SIG-M5 treated with dmso at 0.1 percent for 504 hours (cell line): ENCODE measurements around the gene STMN3.
"Not testable (repeated sequence)": the region's sequence is repeated elsewhere in the genome, so short reads cannot be mapped to it uniquely, and the experiment has no call there.

Experiments
- DNase-seq: peaks from one replicate; lab custom pipeline; 2025; ENCODE audit not compliant: unreplicated experiment; lab: John Stamatoyannopoulos, UW

The STMN3 gene

DNA sequence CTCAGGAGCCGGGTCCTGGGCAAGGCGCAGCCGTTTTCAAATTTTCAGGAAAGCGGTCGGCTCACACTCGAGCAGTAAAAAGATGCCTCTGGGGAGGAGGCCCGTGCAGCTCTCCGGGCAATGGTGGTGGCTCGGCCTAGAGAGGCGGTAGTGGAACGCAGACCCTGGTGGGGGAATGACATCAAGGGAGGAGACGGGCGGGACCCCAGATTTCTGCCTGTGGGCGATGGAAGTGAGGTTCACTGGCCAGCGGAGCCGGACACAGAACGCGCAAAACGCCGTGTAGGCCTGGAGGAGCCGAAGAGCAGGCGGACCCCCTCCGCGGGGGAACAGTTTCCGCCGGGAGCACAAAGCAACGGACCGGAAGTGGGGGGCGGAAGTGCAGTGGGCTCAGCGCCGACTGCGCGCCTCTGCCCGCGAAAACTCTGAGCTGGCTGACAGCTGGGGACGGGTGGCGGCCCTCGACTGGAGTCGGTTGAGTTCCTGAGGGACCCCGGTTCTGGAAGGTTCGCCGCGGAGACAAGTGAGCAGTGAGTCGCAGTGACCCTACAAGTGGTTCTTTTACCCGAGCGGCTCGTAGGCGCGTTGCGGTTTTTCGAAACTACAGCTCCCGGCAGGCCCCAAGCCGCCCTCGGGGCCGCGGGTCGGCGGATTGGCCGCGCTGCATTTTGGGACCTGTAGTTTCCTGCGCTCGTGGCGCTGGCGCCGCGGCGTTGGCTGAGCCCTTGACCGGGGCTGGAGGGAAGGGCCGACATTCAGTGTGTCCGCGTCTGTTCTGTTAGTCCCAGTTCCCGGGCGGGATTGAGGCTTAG lies 4.9 kb upstream of the STMN3 start, which contains the start of gene RTEL1:
RTEL1 (plus strand) TSS at position 376 of the 812 bp plus-strand sequence. CDS start 1,091 bp downstream, outside the sequence.
- DNase-seq, result peak; percentile 83

DNA sequence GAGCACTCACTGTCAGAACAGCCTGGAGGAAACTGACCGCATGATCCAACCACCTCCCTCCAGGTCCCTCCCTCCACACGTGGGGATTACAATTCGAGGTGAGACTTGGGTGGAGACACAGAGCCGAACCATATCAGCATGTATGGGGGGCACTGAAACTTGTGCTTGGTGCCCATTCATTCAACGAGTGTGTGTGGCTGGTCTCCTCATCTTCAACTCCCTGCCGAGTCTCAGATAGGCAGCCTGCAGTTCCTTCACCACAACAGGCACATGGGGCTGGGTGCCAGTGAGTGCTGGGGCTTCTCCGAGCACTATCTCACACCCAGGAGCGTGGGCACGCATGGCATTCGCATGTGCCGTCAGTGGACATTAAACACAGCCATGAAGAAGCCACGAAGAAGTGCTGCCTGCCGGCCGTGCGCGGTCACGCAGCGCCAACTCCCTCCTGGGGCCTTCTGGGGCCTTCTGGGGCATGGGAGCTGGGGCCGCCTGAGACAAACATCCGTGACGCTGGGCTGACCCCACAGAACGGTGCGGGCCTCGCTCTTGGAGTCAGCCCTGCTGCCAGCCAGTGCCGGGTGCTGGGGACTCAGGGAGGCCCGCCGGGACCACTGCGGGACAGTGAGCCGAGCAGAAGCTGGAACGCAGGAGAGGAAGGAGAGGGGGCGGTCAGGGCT lies 4.2 kb upstream of the STMN3 start:
- no peak for DNase-seq

DNA sequence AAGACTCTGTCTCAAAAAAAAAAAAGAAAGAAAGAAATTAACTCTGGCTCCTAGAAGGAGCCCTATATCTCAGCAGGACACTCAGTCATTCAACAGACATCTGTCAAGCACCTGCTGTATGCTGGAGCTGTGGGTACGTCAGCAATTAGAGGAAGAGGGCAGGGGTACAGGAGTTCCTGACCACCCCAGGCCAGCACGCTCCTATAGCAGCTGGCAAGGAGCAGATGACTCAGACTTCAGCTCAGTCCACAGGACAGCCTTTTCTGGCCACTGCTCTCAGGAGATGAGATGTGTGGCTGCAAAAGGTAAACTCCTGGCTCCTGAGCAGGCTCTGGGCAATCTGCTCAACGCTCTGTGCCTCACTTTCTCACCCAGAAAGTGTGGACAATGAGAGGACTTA lies 3.2 kb upstream of the STMN3 start:
- DNase-seq, result no peak

DNA sequence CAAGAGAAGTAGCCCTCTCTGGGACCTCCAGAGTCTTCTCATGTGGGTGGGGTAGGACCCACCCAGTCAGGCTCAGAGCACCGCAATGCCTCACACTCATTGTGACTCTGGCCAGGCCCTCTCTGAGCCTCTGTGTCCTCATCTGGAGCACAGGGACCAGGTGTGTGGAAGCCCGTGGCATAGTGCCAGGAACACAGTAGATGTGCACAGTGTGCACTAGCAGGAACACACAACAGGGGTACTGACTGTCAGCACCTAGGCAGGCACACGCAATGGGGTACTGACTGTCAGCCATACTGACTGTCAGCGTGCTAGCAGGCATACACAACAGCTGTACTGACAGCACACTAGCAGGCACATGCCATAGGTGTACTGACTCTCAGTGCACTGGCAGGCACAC lies 2.0 kb upstream of the STMN3 start:
- no peak for DNase-seq

DNA sequence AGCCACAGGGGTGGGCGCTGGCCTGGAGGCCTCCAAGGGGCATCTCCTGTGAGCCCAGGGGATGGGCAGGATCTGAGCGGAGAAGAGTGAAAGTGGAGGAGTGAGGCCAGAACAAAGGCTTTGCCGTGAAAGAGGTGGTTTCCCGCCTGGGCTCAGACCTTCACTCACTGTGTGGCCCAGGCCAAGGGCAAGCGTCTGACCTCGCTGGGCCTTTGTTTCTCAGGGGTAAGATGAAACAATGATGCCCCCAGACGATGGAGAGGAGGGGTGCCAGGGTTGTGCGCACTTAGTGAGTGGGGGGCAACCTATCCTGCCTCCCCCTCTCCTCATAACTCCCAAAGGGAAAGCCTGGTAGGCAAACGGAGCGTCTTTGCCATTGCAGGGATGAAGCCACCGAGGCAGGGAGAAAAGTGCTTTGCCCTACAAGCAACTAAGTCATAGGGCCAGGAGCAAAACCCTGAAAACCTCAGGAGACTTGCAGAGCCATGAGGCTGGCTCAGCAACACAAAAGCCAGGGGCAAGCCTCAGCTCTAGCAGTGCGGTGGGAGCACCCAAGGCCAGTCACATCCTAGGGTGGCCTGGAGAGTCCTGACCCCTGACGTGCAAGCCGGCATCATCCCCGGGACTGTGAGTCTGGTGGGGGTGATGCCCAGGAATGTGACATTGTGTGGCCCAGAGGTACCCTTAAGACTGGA lies 897 bp upstream of the STMN3 start:
- DNase-seq, result no peak

DNA sequence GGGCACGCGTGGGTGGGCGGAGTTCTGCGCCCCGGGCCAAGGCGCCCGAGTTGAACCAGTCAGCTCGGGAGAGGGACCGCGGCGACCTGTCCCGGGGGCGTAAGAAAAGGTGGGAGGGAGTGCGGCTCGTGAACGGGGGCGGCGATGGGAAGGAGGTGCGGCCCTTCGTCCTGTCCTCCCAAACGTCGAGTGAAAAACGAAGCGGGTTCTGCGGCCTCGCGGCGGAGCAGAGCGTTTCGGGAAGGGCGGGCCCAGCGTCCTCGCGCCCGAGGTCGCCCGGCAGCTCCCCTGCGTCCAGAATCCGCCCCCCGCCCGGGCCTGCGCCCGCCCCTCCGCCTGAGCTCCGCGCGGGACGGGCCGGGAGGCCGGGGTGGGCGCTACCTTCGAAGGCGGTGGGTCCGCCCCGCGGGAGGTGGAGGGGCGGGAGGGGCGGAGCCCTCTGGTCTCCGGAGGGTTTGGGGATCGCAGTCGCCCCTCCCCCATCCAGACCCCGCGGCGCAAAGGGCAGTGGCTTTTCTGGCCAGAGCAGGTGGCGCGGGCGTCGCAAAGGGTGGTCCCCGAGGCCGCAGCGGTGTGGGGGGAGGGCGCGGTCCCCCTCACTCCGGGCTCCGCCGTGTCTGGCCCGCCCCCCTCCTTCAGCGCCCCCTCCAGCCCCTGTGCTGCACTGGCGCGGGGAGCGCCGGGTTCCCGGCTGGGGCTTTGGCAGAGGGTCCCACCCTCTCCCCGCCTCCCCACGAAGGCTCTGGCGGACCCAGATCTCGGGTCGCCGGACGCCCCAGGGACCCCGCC lies 838 bp downstream of the STMN3 start:
- no peak for DNase-seq

- DNase-seq, result no peak
These were observed 1.4 kb downstream of the STMN3 start for GRCh38 chr20:63651942-63652191.

- not testable (repeated sequence) for DNase-seq
These were observed 2.7 kb downstream of the STMN3 start for GRCh38 chr20:63650486-63650885.

DNA sequence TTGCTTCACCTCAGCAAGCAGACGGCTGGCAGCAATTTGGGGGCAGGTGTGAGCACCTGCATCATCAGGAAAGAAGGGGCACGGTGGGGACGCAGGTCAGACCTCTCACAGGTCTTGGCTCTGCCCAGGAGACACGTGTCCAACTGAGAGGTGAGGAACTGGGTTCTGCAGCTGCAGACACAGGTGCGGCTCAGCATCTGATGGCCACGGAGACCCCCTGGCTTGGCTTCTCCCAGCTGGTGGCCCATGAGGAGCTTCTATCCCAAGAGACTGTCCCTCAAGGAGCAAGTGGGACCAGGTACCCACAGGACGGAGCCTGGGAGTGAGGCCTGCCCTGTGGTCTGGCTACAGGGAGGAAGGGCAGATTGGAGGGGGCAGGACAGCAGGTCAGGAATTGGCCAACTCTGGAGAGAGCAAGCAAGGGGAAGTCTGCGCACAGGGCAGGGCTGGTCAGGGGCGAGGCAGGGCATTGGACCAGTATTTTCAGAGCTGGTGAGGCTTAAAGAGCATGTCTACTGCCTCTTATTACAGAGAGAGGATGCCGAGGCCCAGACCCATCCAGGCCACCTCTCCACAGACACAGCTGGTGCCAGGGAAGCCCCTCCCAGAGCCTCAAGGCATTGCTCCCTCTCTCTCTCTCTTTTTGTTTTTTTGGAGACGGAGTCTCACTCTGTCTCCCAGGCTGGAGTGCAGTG lies 4.2 kb downstream of the STMN3 start:
- no peak for DNase-seq

DNA sequence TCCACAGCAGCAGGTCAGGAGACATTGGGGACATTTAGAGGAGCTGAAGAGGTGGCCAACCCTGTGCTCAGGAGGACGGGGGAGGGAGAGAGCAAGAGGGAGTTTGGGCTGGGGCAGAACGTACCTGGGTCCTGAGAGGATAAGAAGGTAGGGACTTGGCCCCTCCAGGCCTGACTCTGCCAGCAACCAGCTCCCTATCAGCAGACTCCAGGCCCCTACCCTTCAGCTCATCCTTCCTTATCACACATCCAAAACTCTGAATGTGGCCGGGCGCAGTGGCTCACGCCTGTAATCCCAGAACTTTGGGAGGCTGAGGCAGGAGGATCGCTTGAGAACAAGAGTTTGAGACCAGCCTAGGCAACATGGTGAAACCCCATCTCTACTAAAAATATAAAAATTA lies 5.0 kb downstream of the STMN3 start:
- no peak for DNase-seq

- DNase-seq, result no peak
These were observed 8.0 kb downstream of the STMN3 start for GRCh38 chr20:63645218-63645617.

GRCh38 chr20:63643946-63644345 lies 9.3 kb downstream of the STMN3 start:
- no peak for DNase-seq

- DNase-seq, result no peak
These were observed 9.7 kb downstream of the STMN3 start for GRCh38 chr20:63643499-63643898.

DNA sequence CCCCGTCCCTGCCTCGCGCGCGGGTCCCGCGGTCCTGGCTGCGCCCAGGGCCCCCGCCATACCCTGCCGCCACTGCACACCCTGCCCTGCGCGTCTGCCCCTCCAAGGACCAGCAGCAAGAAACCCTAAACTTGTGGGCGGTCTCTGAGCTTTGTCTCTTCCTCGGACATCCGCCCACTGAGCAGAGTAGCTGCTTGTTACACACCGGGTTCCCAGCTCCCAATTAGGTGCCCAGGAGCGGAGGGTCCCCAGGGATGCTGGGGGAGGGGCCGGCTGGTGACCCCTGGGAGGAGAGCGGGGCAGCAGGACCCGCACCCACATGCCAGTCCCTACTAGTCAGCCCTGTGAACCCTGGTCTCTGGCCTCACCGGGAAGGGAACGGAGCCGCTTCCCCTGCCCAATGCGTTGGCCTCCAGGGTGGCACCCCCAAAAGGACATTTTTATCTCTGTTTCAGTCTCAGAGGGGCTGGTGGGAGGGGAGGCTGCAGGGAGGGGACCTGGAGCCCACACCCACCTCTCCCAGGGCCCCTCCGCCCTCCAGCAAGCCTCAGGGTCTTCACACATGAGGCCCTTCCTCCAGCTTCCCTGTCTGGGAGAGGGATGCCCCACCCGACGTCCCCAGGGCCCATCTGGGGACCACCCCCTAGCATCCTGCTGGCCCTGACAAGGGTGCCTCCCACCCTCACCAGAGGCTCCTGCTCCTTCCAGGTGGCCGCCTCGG lies 10.5 kb downstream of the STMN3 start:
- DNase-seq, result no peak

GRCh38 chr20:63641792-63642523 lies 11.3 kb downstream of the STMN3 start:
- DNase-seq, result peak; percentile 77

- DNase-seq, result no peak
These were observed 12.0 kb downstream of the STMN3 start for GRCh38 chr20:63641146-63641791.

DNA sequence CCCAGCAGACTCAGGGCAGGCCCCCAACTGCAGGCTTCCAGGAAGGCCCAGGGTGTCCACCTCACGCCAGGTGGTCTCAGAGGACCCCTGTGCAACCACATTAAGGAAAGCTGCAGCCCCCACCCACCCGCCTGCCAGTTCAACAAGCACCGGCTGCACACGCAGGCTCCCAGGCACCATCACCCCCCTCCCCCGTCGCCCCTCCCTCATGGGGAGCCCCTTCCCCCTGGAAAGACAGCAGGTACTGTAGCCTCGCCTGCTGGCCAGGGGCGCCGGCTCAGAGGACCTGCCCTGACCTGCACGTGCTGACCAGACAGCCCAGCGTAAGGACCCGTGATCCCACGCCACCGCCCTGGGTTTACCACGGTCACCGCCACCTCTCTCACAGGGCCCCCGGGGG lies 12.5 kb downstream of the STMN3 start:
- DNase-seq, result not testable (repeated sequence)

DNA sequence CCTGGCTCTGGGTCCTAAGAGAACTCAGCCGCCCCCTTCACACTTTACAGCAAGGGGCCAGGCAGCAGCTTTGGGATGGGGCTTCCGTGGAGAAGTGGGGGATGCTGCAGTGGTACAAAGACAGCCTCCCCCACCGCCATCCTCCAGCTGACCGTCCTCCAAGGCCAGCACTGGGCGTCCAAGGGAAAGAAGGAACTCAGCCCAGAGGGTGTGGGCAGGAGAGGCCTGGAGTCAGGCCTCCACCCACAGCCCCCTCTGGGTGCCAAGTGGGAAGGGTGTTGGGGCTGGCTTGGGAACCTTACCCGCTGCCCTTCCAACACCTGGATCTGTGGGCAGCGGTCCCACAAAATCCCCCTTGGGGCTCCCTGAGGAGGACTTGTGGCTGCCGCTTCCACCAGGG lies 13.1 kb downstream of the STMN3 start:
- no peak for DNase-seq
